Osteocyte (in vitro differentiated cells): ENCODE results near the gene CACHD1. TPM values are rescaled to one million over a fixed set of nuclear protein-coding genes. Genes with fewer than 3 reads are reported as not detected.

Experiments used
- DNase-seq: peaks from one replicate; pipeline ENCODE4 v3.0.0; 2021; ENCODE audit warnings: mixed read lengths; ENCODE audit not compliant: unreplicated experiment; ENCODE audit errors: extremely low spot score
- H3K27ac Mint-ChIP-seq: one replicate; pipeline ENCODE4 v1.8.0; 2021; ENCODE audit warnings: mild to moderate bottlenecking, mixed read lengths; ENCODE audit not compliant: unreplicated experiment
- H3K27me3 Mint-ChIP-seq: one replicate; pipeline ENCODE4 v1.8.0; 2021; ENCODE audit warnings: mixed read lengths; ENCODE audit not compliant: unreplicated experiment
- H3K36me3 Mint-ChIP-seq: one replicate; pipeline ENCODE4 v1.8.0; 2021; ENCODE audit warnings: mixed read lengths; ENCODE audit not compliant: unreplicated experiment
- H3K4me1 Mint-ChIP-seq: one replicate; pipeline ENCODE4 v1.8.0; 2021; ENCODE audit warnings: mixed read lengths; ENCODE audit not compliant: unreplicated experiment
- H3K4me3 Mint-ChIP-seq: one replicate; pipeline ENCODE4 v1.8.0; 2021; ENCODE audit warnings: mild to moderate bottlenecking, moderate library complexity, mixed read lengths; ENCODE audit not compliant: unreplicated experiment
- H3K9me3 Mint-ChIP-seq: one replicate; pipeline ENCODE4 v1.8.0; 2021; ENCODE audit warnings: mixed read lengths; ENCODE audit not compliant: unreplicated experiment
- CTCF ChIP-seq: fragments of 200-600 bp; sonication (generic); IDR thresholded peaks from 2 replicates; pipeline ENCODE4 v1.5.0; 2021; ENCODE audit warnings: antibody characterized with exemption, mild to moderate bottlenecking, moderate library complexity
- total RNA-seq: library from RNA; stranded (reverse); gene quantifications from 2 replicates; pipeline ENCODE4 v1.2.1, GENCODE V29; 2021

CACHD1 gene
- total RNA-seq, 1 donor from 2014 or later = 5.5 TPM

GRCh38 chr1:64631346-64632034 is 161.6 kb downstream of the CACHD1 start:
- TF ChIP-seq CTCF = no peak
- H3K27me3 Mint-ChIP-seq = no peaks in the 10 kb centered on the region
- no peak overlapping the region for H3K4me3 Mint-ChIP-seq
- peaks cover 9% of the 10 kb centered on the region for H3K4me1 Mint-ChIP-seq
- peaks cover 10% of the 10 kb centered on the region for H3K36me3 Mint-ChIP-seq
- DNase-seq = no peak
- H3K9me3 Mint-ChIP-seq = no peaks in the 10 kb centered on the region
- H3K27ac Mint-ChIP-seq = no peak overlapping the region

GRCh38 chr1:64632936-64633335 is 163.0 kb downstream of the CACHD1 start:
- Mint-ChIP-seq H3K9me3 (no peaks in the 10 kb centered on the region), H3K27ac (no peak overlapping the region), H3K4me1 (peaks cover 9% of the 10 kb centered on the region), H3K4me3 (no peak overlapping the region), H3K36me3 (peaks cover 10% of the 10 kb centered on the region), H3K27me3 (no peaks in the 10 kb centered on the region)
- no peak for TF ChIP-seq CTCF
- DNase-seq = no peak

GRCh38 chr1:64645735-64646134 is 175.8 kb downstream of the CACHD1 start:
- H3K9me3 Mint-ChIP-seq = peaks cover 3% of the 10 kb centered on the region
- DNase-seq = no peak
- H3K27ac Mint-ChIP-seq = no peak overlapping the region
- no peaks in the 10 kb centered on the region for H3K27me3 Mint-ChIP-seq
- H3K4me3 Mint-ChIP-seq = no peak overlapping the region
- H3K36me3 Mint-ChIP-seq = peaks cover 7% of the 10 kb centered on the region
- no peak for TF ChIP-seq CTCF
- H3K4me1 Mint-ChIP-seq = peaks cover 13% of the 10 kb centered on the region

GRCh38 chr1:64650411-64650810 is 180.5 kb downstream of the CACHD1 start:
- no peak for DNase-seq
- H3K4me3 Mint-ChIP-seq = no peak overlapping the region
- H3K27ac Mint-ChIP-seq = no peak overlapping the region
- peaks cover 15% of the 10 kb centered on the region for H3K4me1 Mint-ChIP-seq
- no peak for TF ChIP-seq CTCF
- no peaks in the 10 kb centered on the region for H3K27me3 Mint-ChIP-seq
- H3K36me3 Mint-ChIP-seq = peaks cover 10% of the 10 kb centered on the region
- H3K9me3 Mint-ChIP-seq = peaks cover 3% of the 10 kb centered on the region

GRCh38 chr1:64651841-64652240 is 181.9 kb downstream of the CACHD1 start:
- Mint-ChIP-seq H3K36me3 (peaks cover 10% of the 10 kb centered on the region), H3K4me1 (peaks cover 13% of the 10 kb centered on the region), H3K9me3 (peaks cover 3% of the 10 kb centered on the region), H3K27ac (no peak overlapping the region), H3K27me3 (no peaks in the 10 kb centered on the region), H3K4me3 (no peak overlapping the region)
- no peak for TF ChIP-seq CTCF
- no peak for DNase-seq
